ENCODE data around the gene DNAJC21. TPM values are rescaled to one million over a fixed set of nuclear protein-coding genes. Genes with fewer than 3 reads are reported as not detected.
A peak's percentile ranks its signal among the peaks of the same experiment; 100 is the strongest.

DNAJC21 gene
- total RNA-seq, result 10 to 100 TPM; 45.8 to 50.7 TPM

GRCh38 chr5:34929134-34929719 lies at the start of gene DNAJC21:
Gene DNAJC21, plus strand, starts transcription at chr5:34929559. Its CDS starts 261 bp downstream, at chr5:34929820.
- Mint-ChIP-seq H3K27ac (peak within 1 kb of the TSS; percentile 79 to 97), H3K4me3 (peak within 1 kb of the TSS; percentile 74), H3K27me3 (no peaks in the 10 kb centered on the region), H3K36me3 (peaks cover 8% of the 10 kb centered on the region), H3K4me1 (ENCODE audit: low read depth in 2 of 2) (peaks cover 20 to 29% of the 10 kb centered on the region in 2 donors), H3K9me3 (no peaks in the 10 kb centered on the region)
- DNase-seq (ENCODE audit: low spot score) (peak; percentile 99), ATAC-seq (peak; percentile 98)

DNA sequence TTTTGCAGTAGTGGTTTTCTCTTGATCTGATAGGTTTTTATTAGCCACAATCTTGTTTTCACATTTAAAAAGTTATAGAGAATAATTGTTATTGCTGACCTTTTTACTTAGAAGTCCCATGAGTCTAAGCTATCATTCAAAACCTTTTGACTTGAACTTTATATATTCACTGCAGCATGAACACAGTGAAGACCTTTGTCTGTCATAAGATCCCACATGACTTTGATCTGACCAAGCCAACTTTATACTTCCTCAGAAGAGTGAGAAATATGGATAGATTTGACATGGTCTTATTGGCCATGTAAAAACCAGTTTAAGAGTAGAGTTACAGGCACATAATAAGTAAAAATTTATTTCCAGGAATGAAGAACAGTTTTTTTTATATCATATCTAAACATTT lies 48.1 kb upstream of the DNAJC21 start:
- H3K4me1 Mint-ChIP-seq (ENCODE audit: low read depth in 2 of 2), result no peaks in the 10 kb centered on the region
- H3K27ac Mint-ChIP-seq, result no peak overlapping the region
- H3K4me3 Mint-ChIP-seq, result no peak overlapping the region
- H3K9me3 Mint-ChIP-seq, result no peaks in the 10 kb centered on the region
- H3K36me3 Mint-ChIP-seq, result no peaks in the 10 kb centered on the region
- no peak for ATAC-seq
- peaks cover 23 to 48% of the 10 kb centered on the region in 2 donors for H3K27me3 Mint-ChIP-seq
- no peak for DNase-seq (ENCODE audit: low spot score)

- H3K4me1 Mint-ChIP-seq (ENCODE audit: low read depth in 2 of 2), result no peaks in the 10 kb centered on the region
- no peak overlapping the region for H3K27ac Mint-ChIP-seq
- DNase-seq (ENCODE audit: low spot score) (no peak), ATAC-seq (no peak)
- H3K9me3 Mint-ChIP-seq, result no peaks in the 10 kb centered on the region
- no peak overlapping the region for H3K4me3 Mint-ChIP-seq
- no peaks in the 10 kb centered on the region for H3K36me3 Mint-ChIP-seq
- H3K27me3 Mint-ChIP-seq, result peaks cover 26 to 43% of the 10 kb centered on the region in 2 donors
Observed at GRCh38 chr5:34886392-34887119, 42.8 kb upstream of the DNAJC21 start.

DNA sequence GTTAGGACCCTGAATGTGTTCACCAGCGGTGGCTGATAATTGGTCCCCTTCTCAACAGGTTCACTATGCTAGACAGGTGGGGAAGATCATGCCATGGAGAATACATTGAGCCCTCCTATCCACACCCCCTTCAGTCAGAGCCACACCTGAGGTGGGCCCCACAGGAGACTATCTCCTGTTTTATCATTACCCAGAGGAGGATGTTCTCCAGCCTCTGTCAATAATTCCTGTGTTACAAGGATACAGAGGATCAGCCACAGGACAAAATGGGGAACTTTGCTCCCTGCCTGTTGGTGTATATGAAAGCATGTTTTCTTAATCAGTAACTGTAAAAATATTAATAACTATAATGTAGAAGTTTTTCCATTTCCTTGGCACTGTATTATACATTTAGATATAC lies 40.0 kb upstream of the DNAJC21 start:
- H3K4me3 Mint-ChIP-seq, result no peak overlapping the region
- no peaks in the 10 kb centered on the region for H3K9me3 Mint-ChIP-seq
- no peak for DNase-seq (ENCODE audit: low spot score)
- H3K27ac Mint-ChIP-seq, result no peak overlapping the region
- H3K4me1 Mint-ChIP-seq (ENCODE audit: low read depth in 2 of 2), result no peaks in the 10 kb centered on the region
- no peaks in the 10 kb centered on the region for H3K36me3 Mint-ChIP-seq
- H3K27me3 Mint-ChIP-seq, result peaks cover 12 to 36% of the 10 kb centered on the region in 2 donors
- ATAC-seq, result no peak

DNA sequence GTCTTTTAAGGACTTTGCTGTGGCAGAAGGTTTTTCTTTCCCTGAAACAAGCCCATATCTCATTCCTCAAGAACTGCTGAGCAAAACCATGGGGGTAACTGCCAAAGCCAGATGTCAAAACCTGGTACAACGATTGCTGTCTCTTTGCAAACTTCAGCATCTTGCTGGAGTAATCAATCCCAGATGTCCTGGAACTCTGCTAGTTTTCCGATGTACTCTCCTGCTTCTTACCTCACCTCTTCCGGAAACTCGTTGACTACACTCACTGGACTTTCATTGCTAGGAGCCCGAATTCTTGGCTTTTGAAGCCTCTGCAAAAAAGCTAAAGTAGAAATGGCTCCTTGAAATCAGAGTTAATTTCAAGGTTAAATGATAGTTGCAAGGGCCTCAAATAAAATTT lies 37.4 kb upstream of the DNAJC21 start:
- no peak overlapping the region for H3K4me3 Mint-ChIP-seq
- H3K27me3 Mint-ChIP-seq, result peaks cover 3 to 17% of the 10 kb centered on the region in 2 donors
- H3K36me3 Mint-ChIP-seq, result no peaks in the 10 kb centered on the region
- no peak for ATAC-seq
- no peak overlapping the region for H3K27ac Mint-ChIP-seq
- no peaks in the 10 kb centered on the region for H3K4me1 Mint-ChIP-seq (ENCODE audit: low read depth in 2 of 2)
- no peak for DNase-seq (ENCODE audit: low spot score)
- H3K9me3 Mint-ChIP-seq, result no peaks in the 10 kb centered on the region

DNA sequence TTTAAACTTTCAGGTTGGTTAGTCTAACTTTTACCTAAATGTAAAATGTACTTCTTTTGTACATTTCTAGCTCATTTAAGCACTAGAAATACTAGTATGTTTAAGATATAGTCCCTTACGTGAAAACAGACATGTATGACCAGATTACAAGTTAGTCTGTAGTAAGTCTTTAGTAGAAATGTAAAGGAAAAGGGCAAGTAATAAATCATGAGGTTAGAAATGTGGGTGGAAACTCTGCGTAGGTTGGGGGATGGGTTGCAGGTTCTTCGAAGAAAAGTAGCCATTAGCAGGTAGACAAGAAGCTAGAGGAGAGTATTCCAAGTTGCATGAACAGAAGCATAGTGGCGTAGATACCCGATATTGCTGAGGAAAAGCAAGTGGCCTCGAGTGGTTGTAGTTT lies 36.9 kb upstream of the DNAJC21 start:
- no peaks in the 10 kb centered on the region for H3K36me3 Mint-ChIP-seq
- DNase-seq (ENCODE audit: low spot score) (no peak), ATAC-seq (no peak)
- H3K27ac Mint-ChIP-seq, result no peak overlapping the region
- H3K9me3 Mint-ChIP-seq, result no peaks in the 10 kb centered on the region
- H3K4me3 Mint-ChIP-seq, result no peak overlapping the region
- no peaks in the 10 kb centered on the region for H3K4me1 Mint-ChIP-seq (ENCODE audit: low read depth in 2 of 2)
- peaks cover 0 to 13% of the 10 kb centered on the region in 2 donors for H3K27me3 Mint-ChIP-seq

- Mint-ChIP-seq H3K4me1 (ENCODE audit: low read depth in 2 of 2) (no peaks in the 10 kb centered on the region), H3K9me3 (no peaks in the 10 kb centered on the region), H3K4me3 (no peak overlapping the region), H3K36me3 (no peaks in the 10 kb centered on the region), H3K27me3 (peaks cover 0 to 10% of the 10 kb centered on the region in 2 donors), H3K27ac (no peak overlapping the region)
- DNase-seq (ENCODE audit: low spot score) (no peak), ATAC-seq (no peak)
Observed at GRCh38 chr5:34894716-34895115, 34.6 kb upstream of the DNAJC21 start.

DNA sequence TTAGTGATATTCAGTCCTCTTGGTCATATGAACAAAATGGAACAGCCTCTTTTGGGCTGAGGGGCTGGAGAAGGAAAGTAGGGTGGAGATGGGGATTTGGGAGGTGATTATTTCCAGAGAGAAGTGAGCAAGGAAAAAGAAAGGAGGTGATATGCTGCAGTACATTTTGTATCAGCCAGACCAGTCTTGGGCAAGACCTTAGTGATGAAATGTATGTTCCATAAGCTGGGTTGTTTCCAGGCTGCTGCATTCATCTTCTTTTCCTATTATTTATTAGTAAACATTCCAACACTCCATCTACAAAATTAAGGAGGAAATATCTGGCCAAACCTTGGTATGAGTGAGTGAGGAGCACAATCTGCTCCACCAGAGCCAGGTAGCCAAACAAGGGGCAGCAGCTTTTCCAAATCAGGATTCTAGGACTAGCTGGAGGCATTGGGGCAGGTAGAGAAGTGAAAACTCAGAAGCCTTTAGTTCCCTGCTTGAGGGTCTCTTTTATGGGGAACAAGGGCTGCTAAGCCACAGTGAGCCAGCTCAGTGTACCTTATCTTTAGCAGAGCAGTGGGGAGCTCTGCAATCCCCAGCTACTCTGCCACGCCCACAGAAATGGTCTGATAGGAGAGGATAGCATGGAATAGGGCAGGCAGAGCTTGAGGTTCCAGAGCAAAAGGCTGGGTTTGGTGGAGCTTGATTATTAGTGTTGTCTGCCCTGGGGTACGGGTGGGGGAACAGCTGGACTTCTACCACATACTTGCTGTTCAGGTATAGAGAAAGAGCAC lies 33.5 kb upstream of the DNAJC21 start:
- no peaks in the 10 kb centered on the region for H3K9me3 Mint-ChIP-seq
- no peak for ATAC-seq
- H3K27ac Mint-ChIP-seq, result no peak overlapping the region
- H3K27me3 Mint-ChIP-seq, result peaks cover 0 to 10% of the 10 kb centered on the region in 2 donors
- H3K4me1 Mint-ChIP-seq (ENCODE audit: low read depth in 2 of 2), result no peaks in the 10 kb centered on the region
- no peaks in the 10 kb centered on the region for H3K36me3 Mint-ChIP-seq
- H3K4me3 Mint-ChIP-seq, result no peak overlapping the region
- DNase-seq (ENCODE audit: low spot score), result no peak

GRCh38 chr5:34897646-34898045 lies 31.7 kb upstream of the DNAJC21 start:
- Mint-ChIP-seq H3K4me1 (ENCODE audit: low read depth in 2 of 2) (no peaks in the 10 kb centered on the region), H3K27me3 (peaks cover 0 to 4% of the 10 kb centered on the region in 2 donors), H3K27ac (no peak overlapping the region), H3K9me3 (no peaks in the 10 kb centered on the region), H3K36me3 (no peaks in the 10 kb centered on the region), H3K4me3 (no peak overlapping the region)
- ATAC-seq (no peak), DNase-seq (ENCODE audit: low spot score) (no peak)

GRCh38 chr5:34898258-34898895 lies 31.0 kb upstream of the DNAJC21 start:
- H3K9me3 Mint-ChIP-seq, result no peaks in the 10 kb centered on the region
- H3K4me1 Mint-ChIP-seq (ENCODE audit: low read depth in 2 of 2), result no peaks in the 10 kb centered on the region

GRCh38 chr5:34899066-34899465 lies 30.3 kb upstream of the DNAJC21 start:
- no peaks in the 10 kb centered on the region for H3K36me3 Mint-ChIP-seq
- no peak overlapping the region for H3K27ac Mint-ChIP-seq
- H3K4me3 Mint-ChIP-seq, result no peak overlapping the region
- no peaks in the 10 kb centered on the region for H3K4me1 Mint-ChIP-seq (ENCODE audit: low read depth in 2 of 2)
- no peak for ATAC-seq
- DNase-seq (ENCODE audit: low spot score), result no peak
- H3K9me3 Mint-ChIP-seq, result no peaks in the 10 kb centered on the region
- no peaks in the 10 kb centered on the region for H3K27me3 Mint-ChIP-seq

More at GRCh38 chr5:34898258-34898895, 31.0 kb upstream of the DNAJC21 start:
- DNase-seq (ENCODE audit: low spot score) (peak; percentile 68), ATAC-seq (no peak)
- H3K27ac Mint-ChIP-seq, result no peak overlapping the region
- no peak overlapping the region for H3K4me3 Mint-ChIP-seq
- H3K36me3 Mint-ChIP-seq, result no peaks in the 10 kb centered on the region
- no peaks in the 10 kb centered on the region for H3K27me3 Mint-ChIP-seq

DNA sequence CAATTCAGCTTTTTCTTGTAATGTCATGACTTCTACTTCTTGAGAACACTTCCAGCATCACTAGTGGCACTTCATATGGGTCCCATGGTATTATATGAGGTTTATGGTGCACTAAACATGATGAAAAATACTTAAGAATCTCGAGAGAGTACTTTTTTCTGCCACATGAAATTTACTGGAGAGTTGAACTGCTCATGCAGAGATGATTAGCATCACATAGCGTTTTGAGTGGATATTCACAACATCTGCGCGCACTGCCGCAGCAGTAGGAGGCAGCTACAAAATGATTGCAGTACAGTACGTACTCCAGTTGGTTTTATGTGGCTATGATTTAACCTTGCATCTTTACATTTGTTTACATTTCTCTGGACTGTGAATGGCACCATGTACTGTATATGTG lies 28.7 kb upstream of the DNAJC21 start:
- no peaks in the 10 kb centered on the region for H3K9me3 Mint-ChIP-seq
- ATAC-seq, result no peak
- no peak for DNase-seq (ENCODE audit: low spot score)

DNA sequence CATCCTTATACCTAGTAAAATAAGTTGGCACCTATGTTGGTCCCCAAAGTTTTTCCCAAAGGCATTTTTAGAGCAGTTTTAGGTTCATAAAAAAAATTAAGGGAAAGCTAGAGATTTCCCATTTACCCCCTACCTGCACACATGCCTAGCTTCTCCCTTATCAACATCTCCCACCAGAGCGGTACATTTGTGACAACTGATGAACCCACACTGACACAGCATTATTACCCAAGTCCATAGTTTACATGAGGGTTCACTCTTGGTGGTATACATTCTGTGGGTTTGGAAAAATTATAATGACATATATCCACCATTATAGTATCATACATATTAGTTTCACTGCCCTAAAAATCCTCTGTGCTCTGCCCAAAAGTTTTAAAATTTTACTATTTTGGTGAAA lies 26.1 kb upstream of the DNAJC21 start:
- Mint-ChIP-seq H3K4me3 (no peak overlapping the region), H3K36me3 (peaks cover 6% of the 10 kb centered on the region), H3K9me3 (no peaks in the 10 kb centered on the region), H3K27me3 (no peaks in the 10 kb centered on the region), H3K4me1 (ENCODE audit: low read depth in 2 of 2) (no peaks in the 10 kb centered on the region), H3K27ac (no peak overlapping the region)
- DNase-seq (ENCODE audit: low spot score), result no peak
- ATAC-seq, result no peak

More for the DNA sequence above, 28.7 kb upstream of the DNAJC21 start:
- H3K4me1 Mint-ChIP-seq (ENCODE audit: low read depth in 2 of 2), result no peaks in the 10 kb centered on the region
- H3K4me3 Mint-ChIP-seq, result no peak overlapping the region
- H3K27me3 Mint-ChIP-seq, result no peaks in the 10 kb centered on the region
- peaks cover 5% of the 10 kb centered on the region for H3K36me3 Mint-ChIP-seq
- no peak overlapping the region for H3K27ac Mint-ChIP-seq
